Measurements from ENCODE around the gene OXTR. TPM values are rescaled to one million over a fixed set of nuclear protein-coding genes. Genes with fewer than 3 reads are reported as not detected.

OXTR gene
- total RNA-seq, 4 donors from 2014 or later: 0.20 TPM; not detected in 3

DNA sequence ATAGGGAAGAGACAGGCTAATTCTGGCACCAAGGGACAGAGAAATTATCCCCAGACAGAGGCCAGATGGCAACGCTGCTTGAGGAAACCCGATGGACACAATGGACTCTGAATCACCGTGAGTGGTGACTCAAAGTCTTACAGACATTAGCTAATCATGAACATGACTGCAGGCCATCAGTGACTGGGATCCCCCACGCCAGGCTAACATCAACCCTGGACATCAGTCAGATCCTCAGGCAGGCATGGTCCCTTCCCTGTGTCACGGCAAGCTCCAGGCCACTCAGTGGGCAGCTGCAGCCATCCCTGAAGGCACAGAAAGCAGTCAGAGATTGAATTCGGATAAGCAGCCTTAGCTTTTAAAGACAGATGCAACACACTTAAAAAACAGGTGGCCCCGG is 23.8 kb upstream of the OXTR start:
- intact Hi-C loops (cut with DNase I; ENCODE audit: low total_unique reads): no loop called here
- no peak for DNase-seq
- Histone ChIP-seq H3K27me3 (no peaks in the 10 kb centered on the region), H3K27ac (no peak overlapping the region), H3K9me3 (no peaks in the 10 kb centered on the region), H3K4me3 (no peak overlapping the region), H3K36me3 (no peaks in the 10 kb centered on the region), H3K4me1 (no peaks in the 10 kb centered on the region)
- no peak for TF ChIP-seq POLR2A (IDR thresholded peaks at IDR 0.05)
- TF ChIP-seq, protein P1, sequence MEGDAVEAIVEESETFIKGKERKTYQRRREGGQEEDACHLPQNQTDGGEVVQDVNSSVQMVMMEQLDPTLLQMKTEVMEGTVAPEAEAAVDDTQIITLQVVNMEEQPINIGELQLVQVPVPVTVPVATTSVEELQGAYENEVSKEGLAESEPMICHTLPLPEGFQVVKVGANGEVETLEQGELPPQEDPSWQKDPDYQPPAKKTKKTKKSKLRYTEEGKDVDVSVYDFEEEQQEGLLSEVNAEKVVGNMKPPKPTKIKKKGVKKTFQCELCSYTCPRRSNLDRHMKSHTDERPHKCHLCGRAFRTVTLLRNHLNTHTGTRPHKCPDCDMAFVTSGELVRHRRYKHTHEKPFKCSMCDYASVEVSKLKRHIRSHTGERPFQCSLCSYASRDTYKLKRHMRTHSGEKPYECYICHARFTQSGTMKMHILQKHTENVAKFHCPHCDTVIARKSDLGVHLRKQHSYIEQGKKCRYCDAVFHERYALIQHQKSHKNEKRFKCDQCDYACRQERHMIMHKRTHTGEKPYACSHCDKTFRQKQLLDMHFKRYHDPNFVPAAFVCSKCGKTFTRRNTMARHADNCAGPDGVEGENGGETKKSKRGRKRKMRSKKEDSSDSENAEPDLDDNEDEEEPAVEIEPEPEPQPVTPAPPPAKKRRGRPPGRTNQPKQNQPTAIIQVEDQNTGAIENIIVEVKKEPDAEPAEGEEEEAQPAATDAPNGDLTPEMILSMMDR (IDR thresholded peaks at IDR 0.05 in 4 of 5, conservative IDR thresholded peaks at IDR 0.05 in 1 of 5): no peak
- no peak for ATAC-seq
- in situ Hi-C loops (cut with MboI; ENCODE audit: low sequenced_read_pairs in 4 of 4): no loop called here

DNA sequence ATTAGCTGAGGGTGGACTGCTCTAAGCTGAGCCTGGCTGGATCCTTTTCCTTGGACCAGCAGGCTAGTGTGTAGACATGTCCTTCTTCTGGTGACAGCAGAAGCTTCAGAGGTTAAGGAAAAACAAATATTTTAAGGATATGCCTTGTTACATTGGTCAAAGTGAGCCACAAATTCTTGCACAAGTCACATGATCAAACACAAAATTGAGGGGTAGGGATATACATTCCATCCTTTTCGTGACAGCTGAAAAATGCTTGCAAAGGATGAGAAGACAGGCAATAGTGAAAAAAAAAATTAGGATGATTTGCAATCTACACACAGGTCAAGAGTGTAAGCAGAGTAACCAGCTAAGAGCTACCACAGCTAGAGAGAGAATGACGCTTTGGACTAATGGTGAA is 21.1 kb upstream of the OXTR start:
- TF ChIP-seq, protein P1 (IDR thresholded peaks at IDR 0.05 in 4 of 5, conservative IDR thresholded peaks at IDR 0.05 in 1 of 5): no peak
- no peak for TF ChIP-seq POLR2A (IDR thresholded peaks at IDR 0.05)
- no peak overlapping the region for H3K27ac ChIP-seq
- ATAC-seq: no peak
- no peaks in the 10 kb centered on the region for H3K9me3 ChIP-seq
- no peaks in the 10 kb centered on the region for H3K4me1 ChIP-seq
- no peaks in the 10 kb centered on the region for H3K27me3 ChIP-seq
- no peak for DNase-seq
- in situ Hi-C loops (cut with MboI; ENCODE audit: low sequenced_read_pairs in 4 of 4) (no loop called here), intact Hi-C loops (cut with DNase I; ENCODE audit: low total_unique reads) (no loop called here)
- H3K4me3 ChIP-seq: no peak overlapping the region
- H3K36me3 ChIP-seq: no peaks in the 10 kb centered on the region

DNA sequence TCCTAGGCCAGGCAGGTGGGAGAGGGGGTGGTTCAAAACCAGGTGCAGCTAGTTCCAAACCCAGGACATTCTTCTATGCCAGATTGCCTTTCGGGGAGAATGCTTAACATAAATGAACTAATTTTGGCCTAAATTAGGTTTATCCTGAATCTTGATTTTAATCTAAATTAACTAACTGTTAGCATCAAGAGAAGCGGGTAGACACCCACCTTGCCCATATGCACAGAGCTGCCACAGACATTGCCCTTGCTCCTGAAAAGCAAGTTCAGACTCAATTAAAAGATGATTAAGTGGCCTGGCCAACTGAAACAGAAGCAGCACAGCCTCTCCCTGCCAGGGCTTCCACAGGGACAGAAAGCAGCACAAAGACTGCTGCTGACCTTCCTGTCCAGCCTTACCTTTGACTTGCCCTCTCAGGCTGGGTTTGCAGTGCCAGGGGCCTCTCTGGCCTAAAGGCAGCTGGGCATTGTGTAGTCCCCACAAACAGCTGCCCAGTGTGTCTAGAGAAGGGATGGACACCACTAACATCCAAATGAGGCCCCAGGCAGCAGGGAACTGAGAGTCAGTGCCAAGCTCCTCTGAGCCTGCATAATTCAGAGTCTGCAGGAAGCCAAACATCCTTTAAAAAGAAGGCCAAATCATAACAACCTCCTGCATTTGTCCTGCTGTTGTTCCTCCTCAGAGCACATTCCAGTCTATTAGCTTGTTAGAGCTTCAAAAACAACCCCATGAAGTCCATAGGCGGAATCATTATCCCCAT is 15.4 kb upstream of the OXTR start:
- ATAC-seq (no peak), DNase-seq (no peak)

DNA sequence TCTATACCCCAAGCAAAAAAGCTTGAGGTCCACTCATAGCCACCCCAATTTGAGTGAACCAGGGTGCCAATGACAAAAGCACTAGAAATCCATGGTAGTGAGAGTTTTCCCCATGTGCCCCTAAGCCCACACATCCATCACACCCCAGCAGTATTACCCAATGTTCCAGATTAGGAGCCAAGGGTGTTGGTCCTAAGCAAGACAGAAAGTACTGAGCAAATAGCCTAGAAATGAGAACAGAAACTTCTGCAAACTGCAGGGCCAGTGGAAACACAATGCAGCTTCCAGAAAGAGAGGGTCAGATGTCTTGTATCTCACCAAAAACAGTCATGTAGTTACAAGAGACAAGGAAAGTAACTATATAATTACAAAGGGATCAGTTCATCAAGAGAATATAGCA is 10.9 kb upstream of the OXTR start:
- no peaks in the 10 kb centered on the region for H3K9me3 ChIP-seq
- TF ChIP-seq, protein P1 (IDR thresholded peaks at IDR 0.05 in 4 of 5, conservative IDR thresholded peaks at IDR 0.05 in 1 of 5): no peak
- TF ChIP-seq POLR2A (IDR thresholded peaks at IDR 0.05): no peak
- H3K4me3 ChIP-seq: no peak overlapping the region

More for the DNA sequence above, 15.4 kb upstream of the OXTR start:
- Histone ChIP-seq H3K36me3 (no peaks in the 10 kb centered on the region), H3K27me3 (no peaks in the 10 kb centered on the region), H3K27ac (no peak overlapping the region), H3K4me1 (no peaks in the 10 kb centered on the region), H3K4me3 (no peak overlapping the region), H3K9me3 (no peaks in the 10 kb centered on the region)
- in situ Hi-C loops (cut with MboI; ENCODE audit: low sequenced_read_pairs in 4 of 4): no loop called here
- intact Hi-C loops (cut with DNase I; ENCODE audit: low total_unique reads): no loop called here
- TF ChIP-seq, protein P1 (IDR thresholded peaks at IDR 0.05 in 4 of 5, conservative IDR thresholded peaks at IDR 0.05 in 1 of 5): no peak

More for the DNA sequence above, 10.9 kb upstream of the OXTR start:
- H3K27me3 ChIP-seq: peaks cover 0 to 3% (median 0%) of the 10 kb centered on the region in 3 donors
- H3K27ac ChIP-seq: no peak overlapping the region
- no peaks in the 10 kb centered on the region for H3K36me3 ChIP-seq
- in situ Hi-C loops (cut with MboI; ENCODE audit: low sequenced_read_pairs in 4 of 4) (no loop called here), intact Hi-C loops (cut with DNase I; ENCODE audit: low total_unique reads) (no loop called here)
- ATAC-seq (no peak), DNase-seq (no peak)
- no peaks in the 10 kb centered on the region for H3K4me1 ChIP-seq

Data from gastrocnemius medialis (tissue), 4 donors.